ENCODE measurements around the gene TPM1. TPM values are rescaled to one million over a fixed set of nuclear protein-coding genes. Genes with fewer than 3 reads are reported as not detected.
A peak's percentile ranks its signal among the peaks of the same experiment; 100 is the strongest.

The TPM1 gene
- total RNA-seq, 1 experiment from 2014 or later = 421 TPM

GRCh38 chr15:63071288-63071909 lies 28.9 kb downstream of the TPM1 start:
- H3K9me3 Mint-ChIP-seq = no peaks in the 10 kb centered on the region
- DNase-seq (ENCODE audit: low spot score) (no peak), ATAC-seq (no peak)
- CTCF ChIA-PET = no interaction called here
- H3K4me1 Mint-ChIP-seq = peaks cover 44% of the 10 kb centered on the region
- H3K27ac Mint-ChIP-seq = peak overlapping the region; percentile 10
- H3K4me3 Mint-ChIP-seq = no peak overlapping the region
- peaks cover 45% of the 10 kb centered on the region for H3K36me3 Mint-ChIP-seq
- TF ChIP-seq ATF3 (CRISPR knock-in tag; conservative IDR thresholded peaks at IDR 0.05) (no peak), CREB1 (CRISPR knock-in tag; IDR thresholded peaks at IDR 0.05) (no peak), NFE2L1 (CRISPR knock-in tag; IDR thresholded peaks at IDR 0.05) (no peak), NR3C1 (CRISPR knock-in tag; conservative IDR thresholded peaks at IDR 0.05; ENCODE audit: low read depth) (no peak), RELA (CRISPR knock-in tag; IDR thresholded peaks at IDR 0.05; ENCODE audit: borderline replicate concordance) (no peak), FOXP1 (CRISPR knock-in tag; IDR thresholded peaks at IDR 0.05; ENCODE audit: borderline replicate concordance) (no peak), NR2C2 (CRISPR knock-in tag; IDR thresholded peaks at IDR 0.05) (no peak)
- POLR2A ChIA-PET = no interaction called here
- no peaks in the 10 kb centered on the region for H3K27me3 Mint-ChIP-seq (ENCODE audit: low read depth)

- no peaks in the 10 kb centered on the region for H3K9me3 Mint-ChIP-seq
- POLR2A ChIA-PET = interaction anchor here (1.1 kb wide), 1 partner anchor 24 kb away, joined by 5 read pairs; no protein-coding TSS in a partner anchor
- DNase-seq (ENCODE audit: low spot score) (no peak), ATAC-seq (no peak)
- peaks cover 39% of the 10 kb centered on the region for H3K36me3 Mint-ChIP-seq
- H3K27ac Mint-ChIP-seq = peak overlapping the region; percentile 37
- no peaks in the 10 kb centered on the region for H3K27me3 Mint-ChIP-seq (ENCODE audit: low read depth)
- H3K4me1 Mint-ChIP-seq = peaks cover 51% of the 10 kb centered on the region
- CTCF ChIA-PET = interaction anchor here (0.8 to 1.5 kb wide), 2 partner anchors 16 to 330 kb away, joined by 3 to 4 read pairs; no protein-coding TSS in a partner anchor
- no peak for TF ChIP-seq ERG (CRISPR knock-in tag; IDR thresholded peaks at IDR 0.05)
- no peak for TF ChIP-seq MAX (CRISPR knock-in tag; IDR thresholded peaks at IDR 0.05)
- TF ChIP-seq ATF6 (CRISPR knock-in tag; IDR thresholded peaks at IDR 0.05) = no peak
- TF ChIP-seq KAT7 (CRISPR knock-in tag; IDR thresholded peaks at IDR 0.05; ENCODE audit: borderline replicate concordance) = no peak
- H3K4me3 Mint-ChIP-seq = no peak overlapping the region
Observed at GRCh38 chr15:63072023-63072650, 29.6 kb downstream of the TPM1 start.

- ATAC-seq (no peak), DNase-seq (ENCODE audit: low spot score) (no peak)
- H3K27ac Mint-ChIP-seq = peak overlapping the region; percentile 37; the same call in 1 of the 2 replicates
- H3K4me3 Mint-ChIP-seq = no peak overlapping the region
- H3K36me3 Mint-ChIP-seq = peaks cover 32% of the 10 kb centered on the region
- H3K4me1 Mint-ChIP-seq = peaks cover 58% of the 10 kb centered on the region
- no peaks in the 10 kb centered on the region for H3K27me3 Mint-ChIP-seq (ENCODE audit: low read depth)
- POLR2A ChIA-PET = interaction anchor here (1.1 kb wide), 1 partner anchor 25 kb away, joined by 5 read pairs; no protein-coding TSS in a partner anchor
- H3K9me3 Mint-ChIP-seq = no peaks in the 10 kb centered on the region
- CTCF ChIA-PET = interaction anchor here (0.8 to 1.5 kb wide), 2 partner anchors 16 to 330 kb away, joined by 3 to 4 read pairs; no protein-coding TSS in a partner anchor
- TF ChIP-seq PRRX2 (CRISPR knock-in tag; IDR thresholded peaks at IDR 0.05) (peak; percentile 29; the same call in 1 of the 2 replicates), PRDM15 (CRISPR knock-in tag; IDR thresholded peaks at IDR 0.05) (peak; percentile 62; the same call in 1 of the 2 replicates), FOXP1 (CRISPR knock-in tag; IDR thresholded peaks at IDR 0.05; ENCODE audit: borderline replicate concordance) (no peak)
Observed at GRCh38 chr15:63072809-63073277, 30.3 kb downstream of the TPM1 start.
